Esophagus (tissue), 2 donors: Measurements from ENCODE around the gene LGR6. TPM values are rescaled to one million over a fixed set of nuclear protein-coding genes. Genes with fewer than 3 reads are reported as not detected.
"Not testable (repeated sequence)": the region's sequence is repeated elsewhere in the genome, so short reads cannot be mapped to it uniquely, and the experiment has no call there.

Experiments
- H3K27ac ChIP-seq, 2 donors: one replicate each; pipeline ENCODE4 v1.5.1; 2013; ENCODE audit warnings: low read depth in 2 of 2, mild to moderate bottlenecking in 2 of 2, inconsistent platforms in 1 of 2, low read length in 1 of 2, moderate library complexity in 1 of 2
- H3K27me3 ChIP-seq, 2 donors: one replicate each; pipeline ENCODE4 v1.6.1; 2013; ENCODE audit warnings: low read length in 2 of 2, control low read depth in 1 of 2, mild to moderate bottlenecking in 1 of 2; ENCODE audit not compliant: insufficient read depth in 2 of 2, control insufficient read depth in 1 of 2
- H3K36me3 ChIP-seq, 2 donors: one replicate each; pipeline ENCODE4 v1.6.1; 2013; ENCODE audit warnings: low read length in 1 of 2; ENCODE audit not compliant: control insufficient read depth in 2 of 2, insufficient read depth in 2 of 2
- H3K4me1 ChIP-seq, 2 donors: one replicate each; pipeline ENCODE4 v1.6.1; 2013; ENCODE audit warnings: low read length in 1 of 2; ENCODE audit not compliant: control insufficient read depth in 2 of 2, insufficient read depth in 2 of 2
- H3K4me3 ChIP-seq, 2 donors: one replicate each; pipeline ENCODE4 v1.5.1; 2013; ENCODE audit warnings: low read length in 2 of 2, mild to moderate bottlenecking in 2 of 2, low read depth in 1 of 2, moderate library complexity in 1 of 2
- H3K9me3 ChIP-seq, 2 donors: one replicate each; pipeline ENCODE4 v1.6.1; 2013; ENCODE audit warnings: mild to moderate bottlenecking in 2 of 2, low read depth in 1 of 2, low read length in 1 of 2, moderate library complexity in 1 of 2; ENCODE audit not compliant: control insufficient read depth in 2 of 2, insufficient read depth in 1 of 2
- WGBS, 2 donors: extraction: QIAGEN DNeasy Blood & Tissue Kit; methylation state at CpG; one replicate each; pipeline ENCODE4 v1.1.7; 2013; 5-methylcytosine and 5-hydroxymethylcytosine counted together
- polyA plus RNA-seq, 2 donors: library from polyadenylated mRNA; stranded (reverse); fragments of 200-250 nt; gene quantifications; one replicate each; pipeline ENCODE4 v1.2.3, GENCODE V29; 2013
- donor health status: healthy with polysubstance abuse.
- donor health status: Bipolar disorder and iron deficiency.

The LGR6 gene
- polyA plus RNA-seq, 2 donors: 4.2 to 6.3 TPM

GRCh38 chr1:202351725-202352124, 158.1 kb downstream of the LGR6 start:
- Histone ChIP-seq H3K27me3 (no peaks in the 10 kb centered on the region), H3K9me3 (no peaks in the 10 kb centered on the region), H3K4me3 (no peak overlapping the region), H3K4me1 (no peaks in the 10 kb centered on the region), H3K27ac (no peak overlapping the region), H3K36me3 (no peaks in the 10 kb centered on the region)
- 70 to 82% methylated on average over 2 of the region's 2 CpGs for WGBS, 2 donors

GRCh38 chr1:202352583-202353197, 159.1 kb downstream of the LGR6 start:
- not testable (repeated sequence) for H3K4me1 ChIP-seq, H3K9me3 ChIP-seq
- 96% methylated on average over 11 of the region's 11 CpGs for WGBS, 2 donors

GRCh38 chr1:202355944-202356553, 162.4 kb downstream of the LGR6 start:
- Histone ChIP-seq H3K4me3 (no peak overlapping the region), H3K27me3 (no peaks in the 10 kb centered on the region), H3K4me1 (no peaks in the 10 kb centered on the region), H3K27ac (no peak overlapping the region), H3K9me3 (no peaks in the 10 kb centered on the region), H3K36me3 (no peaks in the 10 kb centered on the region)

More at GRCh38 chr1:202352583-202353197, 159.1 kb downstream of the LGR6 start:
- not testable (repeated sequence) for H3K4me3 ChIP-seq, H3K36me3 ChIP-seq, H3K27ac ChIP-seq, H3K27me3 ChIP-seq

- Histone ChIP-seq H3K36me3 (no peaks in the 10 kb centered on the region), H3K4me1 (no peaks in the 10 kb centered on the region), H3K4me3 (no peak overlapping the region), H3K27ac (no peak overlapping the region), H3K27me3 (no peaks in the 10 kb centered on the region), H3K9me3 (no peaks in the 10 kb centered on the region)
Measured at GRCh38 chr1:202357506-202357905, 163.9 kb downstream of the LGR6 start.

- Histone ChIP-seq H3K27me3 (no peaks in the 10 kb centered on the region), H3K4me1 (no peaks in the 10 kb centered on the region), H3K9me3 (no peaks in the 10 kb centered on the region), H3K36me3 (no peaks in the 10 kb centered on the region), H3K27ac (no peak overlapping the region), H3K4me3 (no peak overlapping the region)
- WGBS, 2 donors: 96 to 98% methylated on average over 2 of the region's 2 CpGs
Measured at GRCh38 chr1:202361224-202361623, 167.6 kb downstream of the LGR6 start.

GRCh38 chr1:202361701-202362100, 168.1 kb downstream of the LGR6 start:
- H3K27me3 ChIP-seq: no peaks in the 10 kb centered on the region
- no peaks in the 10 kb centered on the region for H3K36me3 ChIP-seq
- H3K27ac ChIP-seq: no peak overlapping the region
- H3K4me1 ChIP-seq: no peaks in the 10 kb centered on the region
- no peaks in the 10 kb centered on the region for H3K9me3 ChIP-seq
- 90 to 91% methylated on average over 3 of the region's 3 CpGs for WGBS, 2 donors
- no peak overlapping the region for H3K4me3 ChIP-seq

- Histone ChIP-seq H3K36me3 (no peaks in the 10 kb centered on the region), H3K4me1 (no peaks in the 10 kb centered on the region), H3K4me3 (no peak overlapping the region), H3K27ac (no peak overlapping the region), H3K27me3 (no peaks in the 10 kb centered on the region), H3K9me3 (no peaks in the 10 kb centered on the region)
- WGBS, 2 donors: 98 to 99% methylated on average over 2 of the region's 2 CpGs
Measured at GRCh38 chr1:202362212-202362611, 168.6 kb downstream of the LGR6 start.

GRCh38 chr1:202365092-202365815, 171.7 kb downstream of the LGR6 start:
- no peaks in the 10 kb centered on the region for H3K27me3 ChIP-seq
- no peaks in the 10 kb centered on the region for H3K9me3 ChIP-seq
- no peak overlapping the region for H3K4me3 ChIP-seq
- 77 to 82% methylated on average over 4 of the region's 4 CpGs for WGBS, 2 donors
- H3K36me3 ChIP-seq: no peaks in the 10 kb centered on the region
- H3K27ac ChIP-seq: no peak overlapping the region
- H3K4me1 ChIP-seq: no peaks in the 10 kb centered on the region

GRCh38 chr1:202367271-202367670, 173.7 kb downstream of the LGR6 start:
- 94 to 96% methylated on average over 1 of the region's 1 CpG for WGBS, 2 donors
- Histone ChIP-seq H3K9me3 (no peaks in the 10 kb centered on the region), H3K27me3 (no peaks in the 10 kb centered on the region)

More at GRCh38 chr1:202367271-202367670, 173.7 kb downstream of the LGR6 start:
- no peak overlapping the region for H3K4me3 ChIP-seq
- H3K4me1 ChIP-seq: no peaks in the 10 kb centered on the region
- no peak overlapping the region for H3K27ac ChIP-seq
- no peaks in the 10 kb centered on the region for H3K36me3 ChIP-seq
